Activated T-cell treated with anti-CD3 and anti-CD28 coated beads for 24 hours (primary cell): Measurements from ENCODE around the gene BCLAF3.

Experiments
- DNase-seq: peaks from one replicate; pipeline ENCODE4 v3.0.0-alpha.2; 2020; ENCODE audit warnings: low read depth

Gene BCLAF3

DNA sequence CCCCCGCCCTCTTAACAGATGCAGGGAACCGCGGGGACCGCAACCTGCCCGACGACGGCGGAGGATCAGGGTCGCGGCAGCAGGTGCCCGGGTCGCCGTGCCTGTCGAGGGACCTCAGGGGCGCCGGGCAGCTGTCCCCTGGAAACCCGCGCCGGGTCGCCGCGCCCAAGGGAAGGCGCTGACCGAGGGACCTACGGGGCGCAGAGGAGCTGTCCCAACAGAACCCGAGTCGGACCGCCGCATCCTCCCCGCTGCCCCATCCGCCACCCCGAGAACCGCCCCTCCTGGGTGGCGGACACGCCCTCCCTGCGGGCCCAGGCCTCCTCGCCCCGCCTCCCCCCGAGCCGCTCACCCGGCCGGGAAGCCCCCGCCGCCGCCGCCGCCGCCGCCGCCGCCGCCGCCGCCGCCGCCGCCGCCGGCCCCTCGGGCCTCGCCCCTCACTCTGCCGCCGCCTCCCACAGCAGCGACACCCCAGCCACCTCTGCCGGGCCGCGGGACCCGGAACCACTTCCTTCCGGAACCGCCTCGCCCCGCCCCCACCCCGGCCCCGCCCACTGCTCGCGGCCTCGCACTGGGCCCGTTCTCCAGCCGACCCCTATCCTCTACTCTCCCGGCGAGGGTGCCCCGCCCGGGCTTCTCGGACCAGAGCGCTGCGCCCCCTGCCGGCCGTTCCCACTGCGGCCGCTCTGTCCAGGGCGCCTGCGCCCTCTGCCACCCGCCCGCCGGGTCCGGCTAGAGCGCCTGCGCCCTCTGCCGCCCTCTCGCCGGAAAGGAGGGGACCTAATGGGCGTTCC is at the start of gene BCLAF3:
Gene BCLAF3 (minus strand): TSS at position 506 of the 794 bp plus-strand sequence. CDS start 20,797 bp downstream, outside the sequence.
- DNase-seq: peak; percentile 81

DNA sequence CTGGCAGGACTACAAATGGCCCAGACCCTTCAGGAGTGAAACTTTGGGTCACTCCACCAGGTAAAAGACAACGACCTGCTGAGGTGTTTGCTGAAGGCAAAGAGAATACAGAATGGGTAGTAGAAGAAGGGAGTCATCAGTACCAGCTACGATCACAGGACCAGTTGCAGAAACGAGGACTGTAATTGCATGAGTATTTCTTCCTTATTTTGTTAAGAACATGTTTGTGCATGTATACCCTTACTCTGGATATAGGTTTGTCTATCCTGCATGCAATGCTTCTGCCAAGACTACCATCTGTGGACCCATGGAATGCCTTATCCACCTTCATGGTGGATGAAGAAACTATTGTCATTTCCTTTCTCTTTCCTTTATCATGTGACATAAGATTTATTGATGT is 48.1 kb upstream of the BCLAF3 start:
- no peak for DNase-seq

- no peak for DNase-seq
Observed at GRCh38 chrX:20037186-20037585, 46.3 kb upstream of the BCLAF3 start.

GRCh38 chrX:20032201-20032600 is 41.3 kb upstream of the BCLAF3 start:
- DNase-seq: no peak

DNA sequence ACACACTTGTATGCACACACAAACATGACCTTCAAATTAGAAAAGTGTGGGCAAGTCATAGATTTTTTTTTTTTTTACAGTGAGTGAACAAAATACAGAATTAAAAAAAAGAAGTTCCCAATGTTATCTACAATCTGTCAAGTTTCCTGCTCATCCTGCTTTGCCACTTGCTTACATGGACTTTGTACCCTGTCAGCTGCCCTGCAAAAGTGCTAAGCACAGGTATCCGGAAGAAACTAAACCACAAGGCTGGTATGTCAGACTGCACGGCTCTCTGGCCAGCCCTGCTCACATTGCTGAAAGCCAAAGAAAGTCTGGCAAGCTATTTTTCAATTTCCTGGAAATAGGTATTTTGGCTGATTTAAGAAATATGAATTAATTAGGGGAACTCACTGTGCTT is 38.9 kb upstream of the BCLAF3 start:
- DNase-seq: no peak

DNA sequence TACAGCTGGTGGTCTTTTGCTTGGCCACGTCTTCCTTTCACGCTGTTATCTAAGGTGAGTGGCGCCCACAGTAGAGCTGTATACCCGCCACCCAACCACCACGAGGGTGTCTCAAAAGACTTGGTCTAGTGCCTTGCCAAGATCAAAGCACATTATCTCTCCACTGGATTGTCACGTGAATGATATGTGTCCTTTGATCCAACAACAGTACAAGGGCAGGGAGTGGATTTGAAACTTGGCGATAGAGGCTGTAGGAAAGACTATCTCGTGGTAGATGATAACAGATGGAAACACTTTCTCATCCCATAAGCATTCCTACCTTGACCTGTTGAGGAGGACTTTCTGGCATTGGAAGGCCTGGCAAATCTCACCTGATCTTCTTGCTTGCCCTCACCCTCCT is 37.7 kb upstream of the BCLAF3 start:
- DNase-seq: no peak

DNA sequence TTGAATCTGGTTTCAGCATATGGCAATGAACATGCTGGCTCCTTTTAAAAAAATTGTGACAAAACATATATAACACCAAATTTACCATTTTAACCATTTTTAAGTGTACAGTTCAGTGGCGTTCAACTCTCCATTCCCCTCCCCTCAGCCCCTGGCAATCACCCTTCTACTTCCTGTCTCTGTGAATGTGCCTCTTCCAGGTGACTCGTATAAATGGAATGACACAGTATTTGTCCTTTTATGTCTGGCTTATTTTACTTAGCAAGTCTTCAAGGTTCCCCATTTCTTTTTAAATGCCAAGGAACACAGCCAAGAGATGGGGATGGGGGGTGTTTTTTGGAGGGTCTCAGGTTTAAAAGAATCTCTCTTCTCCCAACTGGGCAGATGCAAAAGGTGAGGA is 35.4 kb upstream of the BCLAF3 start:
- no peak for DNase-seq

GRCh38 chrX:20019672-20020365 is 29.0 kb upstream of the BCLAF3 start:
- DNase-seq: no peak

DNA sequence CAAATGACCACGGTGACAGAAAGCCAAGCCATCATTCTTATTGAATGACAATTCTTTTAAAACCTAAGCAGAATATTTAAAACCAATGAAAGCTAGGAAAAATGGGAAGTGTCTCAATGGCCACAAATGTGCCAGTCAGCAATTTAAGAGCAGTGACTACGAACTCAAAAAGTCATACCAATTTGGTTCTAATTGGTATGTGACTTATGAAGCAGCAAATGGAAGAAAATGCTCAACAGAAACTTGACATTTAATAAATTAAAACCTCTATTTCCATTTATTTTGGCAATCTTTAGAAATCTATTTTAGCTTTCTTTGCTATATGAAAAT is 25.7 kb upstream of the BCLAF3 start:
- DNase-seq: no peak

DNA sequence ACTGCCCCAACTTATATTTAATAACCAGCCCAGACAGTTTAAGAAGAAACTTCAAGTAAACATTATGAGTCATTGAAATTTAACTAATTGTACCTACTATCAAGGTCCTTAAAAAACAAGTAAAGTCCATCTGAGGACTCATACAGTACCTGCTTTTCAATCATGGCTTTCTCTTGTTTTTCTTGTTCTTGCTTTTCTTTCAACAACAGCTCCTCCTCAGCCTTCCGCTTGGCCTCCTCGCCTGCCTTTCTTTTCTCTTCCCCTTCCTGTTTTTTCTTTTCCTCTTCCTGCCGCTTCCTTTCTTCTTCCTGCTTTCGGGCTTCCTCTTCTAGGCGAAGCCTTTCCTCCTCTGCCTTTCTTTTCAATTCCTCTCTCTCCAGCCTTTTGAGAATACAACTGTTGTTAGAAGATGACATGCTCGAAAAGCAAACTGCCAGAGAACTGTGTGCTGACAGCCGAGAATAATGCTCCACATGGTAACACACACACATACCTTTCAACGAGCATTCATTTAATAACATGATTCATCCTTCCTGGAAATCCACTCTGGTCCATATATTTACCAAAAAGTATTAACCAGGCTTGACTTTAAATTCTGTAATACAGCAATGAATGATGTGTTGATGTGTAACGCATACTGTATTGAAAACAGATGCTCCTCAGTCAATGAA is 25.2 kb upstream of the BCLAF3 start:
- no peak for DNase-seq

- no peak for DNase-seq
Observed at GRCh38 chrX:20015422-20015821, 24.6 kb upstream of the BCLAF3 start.

- no peak for DNase-seq
Observed at GRCh38 chrX:20011608-20012007, 20.7 kb upstream of the BCLAF3 start.

GRCh38 chrX:20007962-20008622 is 17.2 kb upstream of the BCLAF3 start:
- no peak for DNase-seq

DNA sequence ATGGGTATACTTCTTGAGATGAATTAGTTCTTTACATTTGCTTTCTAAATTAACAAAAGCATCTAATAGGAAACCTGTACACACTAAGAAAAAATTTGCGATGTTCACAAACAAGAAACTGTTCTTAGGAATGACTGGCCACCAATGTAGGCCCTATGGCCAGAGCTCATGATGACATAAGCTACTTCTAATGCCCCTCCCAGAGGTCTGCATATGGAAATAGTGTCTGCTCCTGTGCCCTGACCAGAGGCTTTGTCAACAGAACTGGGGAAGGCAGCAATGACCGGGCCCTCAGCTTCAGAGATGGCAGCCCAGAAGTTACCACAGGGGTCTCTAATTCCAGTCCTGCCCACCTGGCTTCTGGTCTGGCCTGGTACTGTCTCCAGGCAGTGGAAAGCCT is 15.0 kb upstream of the BCLAF3 start:
- DNase-seq: no peak

DNA sequence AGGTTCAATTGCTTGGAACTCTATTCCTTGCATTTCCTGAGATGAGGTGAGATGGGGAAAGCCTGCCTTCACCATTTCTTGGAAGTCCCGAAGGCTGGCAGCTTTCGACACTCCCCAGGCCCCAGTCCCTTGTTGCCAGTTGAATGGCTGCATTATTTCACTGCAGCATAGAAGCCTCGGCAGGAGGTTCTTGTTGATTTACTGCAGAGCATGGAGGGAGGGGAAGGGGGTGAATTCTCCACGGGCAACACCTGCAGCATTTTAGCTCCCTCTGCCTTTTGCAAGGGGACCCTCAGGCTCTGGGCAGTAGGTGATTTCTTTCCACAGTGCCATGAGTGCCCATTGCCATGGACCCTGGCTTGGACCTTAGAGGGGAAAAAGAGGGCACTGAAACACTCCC is 10.7 kb upstream of the BCLAF3 start:
- DNase-seq: no peak

DNA sequence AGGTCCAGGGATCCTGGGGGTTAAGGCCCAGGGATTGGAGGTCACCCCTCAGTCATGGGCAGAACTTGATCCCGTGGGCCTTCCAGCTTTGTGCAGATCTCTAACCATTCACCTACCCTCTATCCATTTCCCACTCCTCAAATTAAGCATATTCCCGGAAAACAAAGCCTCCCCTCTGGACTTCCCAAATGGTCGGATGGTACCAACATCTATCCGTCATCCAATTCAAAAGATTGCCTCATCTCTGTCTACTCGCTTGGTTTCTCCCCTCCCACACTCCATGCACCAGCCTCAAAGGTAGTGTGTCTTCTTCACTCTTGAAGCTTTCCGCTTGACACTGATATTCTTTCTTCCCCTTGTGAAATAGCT is 473 bp upstream of the BCLAF3 start:
- DNase-seq: no peak

DNA sequence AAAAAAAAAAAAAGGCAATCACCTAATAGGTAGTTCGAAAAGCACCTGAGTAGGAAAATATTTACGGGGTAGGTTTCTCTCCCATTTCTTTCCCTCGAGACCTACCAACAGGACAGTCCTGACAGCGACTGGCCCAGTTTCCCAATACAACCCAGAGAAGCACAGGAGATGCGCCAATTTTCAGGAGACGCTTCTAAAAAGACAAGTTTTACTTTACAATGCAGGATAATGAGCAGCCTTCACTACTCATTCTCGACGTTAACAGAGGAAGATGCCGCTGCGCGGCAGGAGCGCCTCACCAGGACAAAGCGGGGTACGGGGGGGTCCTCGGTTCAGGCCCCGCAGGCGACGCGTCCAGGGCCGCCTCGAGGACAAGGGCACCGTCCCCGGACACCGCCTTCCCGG is 708 bp downstream of the BCLAF3 start:
- no peak for DNase-seq

- no peak for DNase-seq
Observed at GRCh38 chrX:19987856-19988255, 3.0 kb downstream of the BCLAF3 start.

GRCh38 chrX:19986531-19986930 is 4.3 kb downstream of the BCLAF3 start:
- DNase-seq: no peak

DNA sequence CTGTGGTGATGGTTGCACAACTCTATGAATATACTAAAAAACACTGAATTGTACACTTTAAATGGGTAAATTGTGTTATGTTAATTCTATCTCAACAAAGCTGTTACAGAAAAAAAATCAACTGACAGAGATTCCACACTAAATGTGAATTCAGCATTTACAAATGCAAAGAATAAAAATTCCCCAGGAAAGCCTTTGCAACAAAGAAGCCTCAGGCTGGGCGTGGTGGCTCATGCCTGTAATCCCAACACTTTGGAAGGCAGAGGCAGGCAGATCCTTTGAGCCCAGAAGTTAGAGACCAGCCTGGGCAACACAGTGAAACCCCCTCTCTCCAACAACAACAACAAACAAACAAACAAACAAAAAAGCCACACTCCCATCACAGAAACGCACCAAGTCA is 8.9 kb downstream of the BCLAF3 start:
- no peak for DNase-seq

- DNase-seq: no peak
Observed at GRCh38 chrX:19975845-19976244, 15.0 kb downstream of the BCLAF3 start.

- DNase-seq: no peak
Observed at GRCh38 chrX:19972984-19973383, 17.9 kb downstream of the BCLAF3 start.

GRCh38 chrX:19968276-19968675 is 22.6 kb downstream of the BCLAF3 start:
- no peak for DNase-seq
